Lung (tissue), 12 donors: ENCODE measurements around the gene WWTR1. TPM values are rescaled to one million over a fixed set of nuclear protein-coding genes. Genes with fewer than 3 reads are reported as not detected.

ENCODE experiments used
- ATAC-seq: fragments of 200-7000 bp; cut with Tn5 transposase; one replicate; pipeline ENCODE4 v1.9.1; 2020; ENCODE audit warnings: moderate number of reproducible peaks; ENCODE audit not compliant: insufficient read depth, low FRiP score
- DNase-seq, 3 donors: peaks; one replicate each; pipeline ENCODE4 v3.0.0-alpha.2; 2013 to 2017
- H3K27ac ChIP-seq, 2 donors: one replicate each; pipeline ENCODE4 v1.5.1; 2013; ENCODE audit warnings: mild to moderate bottlenecking in 2 of 2, moderate library complexity in 2 of 2, control low read depth in 1 of 2, inconsistent platforms in 1 of 2, low read depth in 1 of 2, low read length in 1 of 2
- H3K27me3 ChIP-seq, 3 donors: one replicate each; pipeline ENCODE4 v1.5.1; 2013; ENCODE audit warnings: low read length in 2 of 3; ENCODE audit not compliant: control insufficient read depth in 3 of 3, insufficient read depth in 3 of 3
- H3K36me3 ChIP-seq, 4 donors: one replicate each; pipeline ENCODE4 v1.5.1; 2013; ENCODE audit warnings: low read length in 4 of 4, mild to moderate bottlenecking in 1 of 4, moderate library complexity in 1 of 4; ENCODE audit not compliant: control insufficient read depth in 4 of 4, insufficient read depth in 4 of 4
- H3K4me1 ChIP-seq, 5 donors: one replicate each; pipeline ENCODE4 v1.5.1; 2013; ENCODE audit warnings: low read length in 5 of 5, mild to moderate bottlenecking in 2 of 5, moderate library complexity in 1 of 5; ENCODE audit not compliant: control insufficient read depth in 5 of 5, insufficient read depth in 5 of 5
- H3K4me3 ChIP-seq: one replicate; pipeline ENCODE4 v1.5.1; 2013; ENCODE audit warnings: mild to moderate bottlenecking, control low read depth, moderate library complexity
- H3K9ac ChIP-seq, 2 donors: one replicate each; pipeline ENCODE4 v1.5.1; 2013; ENCODE audit warnings: low read length in 2 of 2, control low read depth in 1 of 2; ENCODE audit not compliant: insufficient read depth in 1 of 2
- H3K9me3 ChIP-seq, 4 donors: one replicate each; pipeline ENCODE4 v1.5.1; 2013; ENCODE audit warnings: low read length in 3 of 4, mild to moderate bottlenecking in 1 of 4, moderate library complexity in 1 of 4; ENCODE audit not compliant: control insufficient read depth in 4 of 4, insufficient read depth in 3 of 4
- WGBS, 2 donors: extraction: QIAGEN DNeasy Blood & Tissue Kit; methylation state at CpG; one replicate each; pipeline ENCODE4 v1.1.7; 2013; 5-methylcytosine and 5-hydroxymethylcytosine counted together
- polyA plus RNA-seq, 2 donors: library from polyadenylated mRNA; stranded (reverse); fragments of 200-250 nt; gene quantifications; one replicate each; pipeline ENCODE4 v1.2.1, GENCODE V29; 2013
- total RNA-seq, 2 donors: library from RNA; depleted of rRNA in 1 of 2; stranded (reverse); fragments of >200 nt in 1 of 2; gene quantifications; one replicate each; pipeline ENCODE4 v1.2.1, GENCODE V29; 2014 to 2021
- TF ChIP-seq, protein P1 (sequence below): IDR thresholded peaks from 2 replicates; pipeline ENCODE4 v1.5.1; 2012; ENCODE audit warnings: mild to moderate bottlenecking; ENCODE audit errors: control extremely low read depth, extremely low read depth
- donor health status: control.
- donor health status: control.
- donor health status: Bipolar disorder and iron deficiency.
- donor health status: healthy.
- donor health status: DM: yes; HTN: yes; CAD: no.

WWTR1 gene
- total and polyA plus RNA-seq, 4 donors, result 29.3 to 186 (median 63.4) TPM

DNA sequence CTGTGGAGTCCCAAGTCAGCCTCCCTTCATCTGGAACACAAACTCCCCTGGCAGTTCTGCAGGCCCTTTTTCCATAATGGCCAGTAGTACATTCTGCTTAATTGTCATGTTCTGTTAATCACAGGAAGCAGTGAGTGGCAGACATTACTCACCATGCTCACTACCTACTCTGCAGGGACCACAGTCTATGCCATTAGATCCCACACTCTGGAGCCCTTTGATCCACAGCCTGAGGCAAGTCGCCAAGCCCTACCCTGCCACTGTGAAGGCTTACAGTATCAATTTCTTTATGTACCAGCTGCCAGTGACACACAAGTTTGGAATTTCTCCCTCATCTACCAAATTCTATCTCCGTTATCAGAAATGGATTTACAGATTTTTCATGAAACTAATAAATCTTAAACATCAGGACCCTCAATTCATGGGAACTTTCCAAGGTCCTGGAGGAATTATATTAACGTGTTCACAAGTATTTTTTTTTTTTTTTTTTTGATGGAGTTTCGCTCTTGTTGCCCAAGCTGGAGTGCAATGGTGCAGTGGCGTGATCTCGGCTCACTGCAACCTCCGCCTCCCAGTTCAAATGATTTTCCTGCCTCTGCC, 20.6 kb upstream of the WWTR1 start:
- WGBS, 2 donors, result 96 to 97% methylated on average over 7 of the region's 7 CpGs
- H3K27ac ChIP-seq, result no peak overlapping the region
- no peaks in the 10 kb centered on the region for H3K9me3 ChIP-seq
- H3K36me3 ChIP-seq, result no peaks in the 10 kb centered on the region
- H3K9ac ChIP-seq, result no peak overlapping the region
- DNase-seq (no peak), ATAC-seq (no peak)
- H3K4me3 ChIP-seq, result no peak overlapping the region
- TF ChIP-seq, protein P1, sequence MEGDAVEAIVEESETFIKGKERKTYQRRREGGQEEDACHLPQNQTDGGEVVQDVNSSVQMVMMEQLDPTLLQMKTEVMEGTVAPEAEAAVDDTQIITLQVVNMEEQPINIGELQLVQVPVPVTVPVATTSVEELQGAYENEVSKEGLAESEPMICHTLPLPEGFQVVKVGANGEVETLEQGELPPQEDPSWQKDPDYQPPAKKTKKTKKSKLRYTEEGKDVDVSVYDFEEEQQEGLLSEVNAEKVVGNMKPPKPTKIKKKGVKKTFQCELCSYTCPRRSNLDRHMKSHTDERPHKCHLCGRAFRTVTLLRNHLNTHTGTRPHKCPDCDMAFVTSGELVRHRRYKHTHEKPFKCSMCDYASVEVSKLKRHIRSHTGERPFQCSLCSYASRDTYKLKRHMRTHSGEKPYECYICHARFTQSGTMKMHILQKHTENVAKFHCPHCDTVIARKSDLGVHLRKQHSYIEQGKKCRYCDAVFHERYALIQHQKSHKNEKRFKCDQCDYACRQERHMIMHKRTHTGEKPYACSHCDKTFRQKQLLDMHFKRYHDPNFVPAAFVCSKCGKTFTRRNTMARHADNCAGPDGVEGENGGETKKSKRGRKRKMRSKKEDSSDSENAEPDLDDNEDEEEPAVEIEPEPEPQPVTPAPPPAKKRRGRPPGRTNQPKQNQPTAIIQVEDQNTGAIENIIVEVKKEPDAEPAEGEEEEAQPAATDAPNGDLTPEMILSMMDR, result no peak
- no peaks in the 10 kb centered on the region for H3K27me3 ChIP-seq
- H3K4me1 ChIP-seq, result no peaks in the 10 kb centered on the region

DNA sequence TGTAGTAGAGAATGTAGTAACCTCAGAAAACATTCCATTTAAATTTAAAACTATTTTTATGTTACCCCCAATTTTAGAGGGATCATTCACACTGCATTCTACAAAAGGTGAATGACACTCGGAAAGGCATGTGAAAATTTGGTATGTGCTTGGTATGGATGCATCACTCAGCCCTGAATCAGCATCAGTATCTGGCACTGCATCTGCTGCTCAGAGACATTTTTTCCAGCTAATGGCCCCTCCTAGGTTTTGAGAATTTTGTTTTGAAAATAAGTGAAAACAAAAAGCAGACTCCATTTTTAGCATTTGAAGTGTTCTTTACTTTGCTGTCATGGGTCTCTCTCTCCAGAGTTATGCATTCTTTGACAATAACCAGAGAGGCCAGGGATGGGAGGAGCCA, 15.6 kb upstream of the WWTR1 start:
- Histone ChIP-seq H3K4me3 (no peak overlapping the region), H3K36me3 (no peaks in the 10 kb centered on the region), H3K4me1 (no peaks in the 10 kb centered on the region), H3K9ac (no peak overlapping the region), H3K27ac (no peak overlapping the region), H3K27me3 (no peaks in the 10 kb centered on the region), H3K9me3 (no peaks in the 10 kb centered on the region)
- ATAC-seq, result no peak
- DNase-seq, result no peak
- WGBS, 2 donors, result 93 to 100% methylated on average over 1 of the region's 1 CpG
- TF ChIP-seq, protein P1, result no peak

DNA sequence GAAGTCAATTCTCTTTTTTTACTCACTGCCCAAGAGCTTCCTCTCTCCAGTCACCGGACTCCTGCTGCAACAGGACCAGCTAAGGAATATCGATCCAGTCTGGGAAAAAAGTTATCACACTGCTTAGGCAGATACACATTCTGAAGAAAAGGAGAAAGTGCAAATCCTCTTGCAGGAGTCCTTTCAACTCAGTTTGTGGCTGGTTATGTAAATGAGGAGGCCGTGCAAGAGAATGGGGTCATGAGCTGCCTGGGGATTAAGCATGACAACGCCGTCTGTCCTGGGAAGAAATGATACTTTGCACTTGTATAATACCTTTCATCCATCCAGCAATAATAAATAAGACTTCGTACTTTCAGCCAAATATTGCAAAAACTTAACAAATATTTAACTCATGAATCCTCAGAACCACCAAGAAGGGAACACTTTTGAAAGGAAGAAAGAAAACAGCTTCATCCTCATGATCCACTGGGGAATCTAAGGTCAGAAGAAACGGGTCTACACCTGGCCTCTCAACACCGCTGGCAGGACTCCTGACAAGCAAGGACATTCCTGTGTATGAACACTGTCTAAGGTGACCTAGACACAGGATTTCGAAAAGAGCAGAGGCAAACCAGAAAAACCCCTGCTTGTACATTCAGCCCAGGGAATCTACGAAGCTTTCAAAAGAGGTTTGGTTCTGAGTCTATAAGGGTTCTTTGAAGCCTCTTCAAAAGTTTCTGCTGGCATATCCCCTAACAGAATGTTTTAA, 13.1 kb upstream of the WWTR1 start:
- Histone ChIP-seq H3K9me3 (no peaks in the 10 kb centered on the region), H3K4me1 (no peaks in the 10 kb centered on the region), H3K4me3 (no peak overlapping the region), H3K27ac (no peak overlapping the region), H3K9ac (no peak overlapping the region), H3K27me3 (no peaks in the 10 kb centered on the region), H3K36me3 (no peaks in the 10 kb centered on the region)
- DNase-seq (no peak), ATAC-seq (no peak)
- 73 to 77% methylated on average over 10 of the region's 10 CpGs for WGBS, 2 donors
- TF ChIP-seq, protein P1, result no peak

DNA sequence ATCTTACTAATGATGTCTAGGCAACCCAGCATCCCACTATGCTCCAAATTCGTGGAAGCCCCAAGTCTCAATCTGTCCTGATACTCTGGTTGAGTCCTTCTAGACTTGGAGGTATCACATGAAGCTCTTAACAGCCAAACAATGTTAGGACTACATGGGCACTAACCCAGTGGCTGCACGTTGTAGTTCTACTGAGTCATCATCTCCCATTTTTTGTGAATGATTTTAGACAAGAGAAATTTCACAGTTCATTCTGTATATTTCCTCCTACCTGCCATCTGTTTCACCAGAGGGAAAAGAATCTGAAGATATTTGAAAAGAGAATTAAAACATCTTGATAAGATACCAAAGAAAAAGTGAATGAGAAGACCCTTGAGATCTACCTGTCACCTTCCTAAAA, 9.8 kb upstream of the WWTR1 start:
- Histone ChIP-seq H3K36me3 (no peaks in the 10 kb centered on the region), H3K27ac (no peak overlapping the region), H3K4me1 (no peaks in the 10 kb centered on the region), H3K27me3 (no peaks in the 10 kb centered on the region), H3K9me3 (no peaks in the 10 kb centered on the region), H3K4me3 (no peak overlapping the region), H3K9ac (no peak overlapping the region)
- ATAC-seq (no peak), DNase-seq (no peak)
- TF ChIP-seq, protein P1, result no peak
- 83 to 91% methylated on average over 2 of the region's 2 CpGs for WGBS, 2 donors
